GM19193 (cell line): ENCODE data around the gene ERI2.

ENCODE experiments used
- POLR2A ChIP-seq: IDR thresholded peaks from 4 replicates; pipeline ENCODE4 v1.6.1; 2011; ENCODE audit not compliant: insufficient read depth, insufficient read length; ENCODE audit errors: extremely low read depth

Gene ERI2

GRCh38 chr16:20791923-20792612 is 14.2 kb downstream of the ERI2 start:
- no peak for TF ChIP-seq POLR2A

GRCh38 chr16:20789130-20789529 is 17.1 kb downstream of the ERI2 start:
- TF ChIP-seq POLR2A = no peak

GRCh38 chr16:20784204-20784603 is 22.1 kb downstream of the ERI2 start:
- TF ChIP-seq POLR2A = no peak

GRCh38 chr16:20782470-20782869 is 23.8 kb downstream of the ERI2 start:
- no peak for TF ChIP-seq POLR2A

GRCh38 chr16:20781697-20782096 is 24.6 kb downstream of the ERI2 start:
- TF ChIP-seq POLR2A = no peak

GRCh38 chr16:20774703-20775362 is 31.4 kb downstream of the ERI2 start:
- TF ChIP-seq POLR2A = no peak

GRCh38 chr16:20773679-20774078 is 32.6 kb downstream of the ERI2 start:
- no peak for TF ChIP-seq POLR2A

- no peak for TF ChIP-seq POLR2A
These were observed 37.5 kb downstream of the ERI2 start for GRCh38 chr16:20768818-20769217.

- TF ChIP-seq POLR2A = no peak
These were observed 38.2 kb downstream of the ERI2 start for GRCh38 chr16:20768121-20768520.

- TF ChIP-seq POLR2A = no peak
These were observed 38.7 kb downstream of the ERI2 start for GRCh38 chr16:20767577-20767976.

- no peak for TF ChIP-seq POLR2A
These were observed 40.0 kb downstream of the ERI2 start for GRCh38 chr16:20766294-20766693.

GRCh38 chr16:20765732-20766131 is 40.5 kb downstream of the ERI2 start:
- TF ChIP-seq POLR2A = no peak

- peak; percentile 53 for TF ChIP-seq POLR2A
These were observed 42.6 kb downstream of the ERI2 start, which contains the start of gene ACSM3 for GRCh38 chr16:20763461-20764232. Gene ACSM3 (plus strand): TSS chr16:20764014. CDS start chr16:20770035, 6,021 bp downstream.

GRCh38 chr16:20762404-20763123 is 43.7 kb downstream of the ERI2 start:
- TF ChIP-seq POLR2A = no peak

GRCh38 chr16:20761175-20761574 is 45.1 kb downstream of the ERI2 start:
- no peak for TF ChIP-seq POLR2A
